Endometrial microvascular endothelial cells (primary cell): ENCODE data around the gene CA10. TPM values are rescaled to one million over a fixed set of nuclear protein-coding genes. Genes with fewer than 3 reads are reported as not detected.

Experiments
- in situ Hi-C: cut with HindIII; loops from 2 replicates; pipeline ENCODE4 v1.10.0; 2017; ENCODE audit warnings: low sequenced_read_pairs, low pct_unique_long_range_greater_than_20kb; ENCODE audit errors: inconsistent ontology term
- total RNA-seq: library from RNA; depleted of rRNA; stranded (reverse); fragments of >200 nt; gene quantifications from one replicate; pipeline ENCODE4 v1.2.3, GENCODE V29; 2015; ENCODE audit errors: inconsistent ontology term

The CA10 gene
- total RNA-seq, 1 donor from 2014 or later = not detected

DNA sequence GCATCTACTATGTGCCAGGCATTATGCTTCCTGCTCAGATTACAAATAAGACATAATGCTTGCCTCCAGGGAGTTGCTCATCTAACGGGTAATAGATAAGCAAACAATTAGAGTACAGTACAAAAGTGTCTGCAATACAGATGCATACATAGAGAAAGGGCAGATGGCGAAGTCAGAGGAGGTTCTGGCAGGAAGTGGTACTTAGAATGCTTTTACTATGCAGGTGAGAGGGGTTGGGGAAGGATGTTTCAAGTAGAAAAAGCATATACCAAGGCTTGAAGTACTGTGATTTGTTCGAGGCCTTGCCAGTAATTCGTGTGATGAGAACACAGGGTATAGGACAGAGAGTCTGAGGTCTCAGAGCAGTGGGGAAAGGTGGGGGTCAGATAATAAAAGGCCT, 548.4 kb downstream of the CA10 start:
- in situ Hi-C loops = no loop called here

DNA sequence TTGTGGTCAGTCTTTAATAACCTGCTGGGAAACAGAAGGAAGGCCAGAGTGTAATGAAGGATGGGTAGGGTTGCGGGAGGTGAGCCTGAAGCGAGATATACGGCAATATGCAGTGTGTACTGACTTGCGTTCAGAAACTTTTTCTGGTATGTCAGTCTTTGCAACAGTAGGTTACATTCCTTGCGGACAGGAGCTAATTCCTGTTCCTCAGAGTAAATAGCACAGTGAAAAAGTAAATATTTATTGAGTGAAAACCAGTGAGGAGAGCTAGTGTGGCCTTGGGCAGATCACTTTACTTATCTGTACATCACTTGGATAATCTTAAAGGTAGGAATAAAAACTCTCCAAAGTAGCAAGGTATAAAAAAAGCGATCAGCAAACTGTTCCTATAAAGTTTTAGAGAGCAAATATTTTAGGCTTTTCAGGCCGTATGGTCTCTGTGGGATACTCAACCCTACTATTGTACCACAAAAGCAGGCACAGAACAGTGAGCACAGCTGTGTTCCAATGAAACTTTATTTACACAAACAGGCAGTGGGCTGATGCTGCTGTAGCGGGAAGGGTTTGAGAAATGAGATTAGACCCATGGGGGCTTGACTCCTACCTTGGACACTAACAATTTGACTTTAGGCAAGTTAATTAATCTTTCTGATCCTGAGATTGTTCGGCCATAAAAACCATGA, 550.1 kb downstream of the CA10 start:
- in situ Hi-C loops = no loop called here

DNA sequence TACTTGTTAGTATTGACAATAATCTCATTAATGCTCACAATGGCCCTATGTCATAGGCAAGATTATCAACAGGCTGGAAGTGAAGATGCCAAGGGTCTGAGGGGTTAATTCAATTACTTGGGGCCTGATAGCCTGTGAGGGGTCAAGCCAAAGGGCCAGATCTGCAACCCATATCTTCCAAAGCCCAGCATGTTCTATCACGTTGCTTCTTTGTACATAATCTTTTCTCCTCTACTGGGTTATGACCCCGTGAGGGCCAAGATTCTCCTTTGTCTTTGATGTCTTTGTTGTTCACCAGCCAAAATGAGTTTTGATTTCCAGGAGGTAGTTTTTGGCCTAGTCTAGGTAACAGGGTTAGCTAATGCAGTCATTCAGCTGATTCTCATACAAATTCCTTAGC, 551.0 kb downstream of the CA10 start:
- in situ Hi-C loops = no loop called here

DNA sequence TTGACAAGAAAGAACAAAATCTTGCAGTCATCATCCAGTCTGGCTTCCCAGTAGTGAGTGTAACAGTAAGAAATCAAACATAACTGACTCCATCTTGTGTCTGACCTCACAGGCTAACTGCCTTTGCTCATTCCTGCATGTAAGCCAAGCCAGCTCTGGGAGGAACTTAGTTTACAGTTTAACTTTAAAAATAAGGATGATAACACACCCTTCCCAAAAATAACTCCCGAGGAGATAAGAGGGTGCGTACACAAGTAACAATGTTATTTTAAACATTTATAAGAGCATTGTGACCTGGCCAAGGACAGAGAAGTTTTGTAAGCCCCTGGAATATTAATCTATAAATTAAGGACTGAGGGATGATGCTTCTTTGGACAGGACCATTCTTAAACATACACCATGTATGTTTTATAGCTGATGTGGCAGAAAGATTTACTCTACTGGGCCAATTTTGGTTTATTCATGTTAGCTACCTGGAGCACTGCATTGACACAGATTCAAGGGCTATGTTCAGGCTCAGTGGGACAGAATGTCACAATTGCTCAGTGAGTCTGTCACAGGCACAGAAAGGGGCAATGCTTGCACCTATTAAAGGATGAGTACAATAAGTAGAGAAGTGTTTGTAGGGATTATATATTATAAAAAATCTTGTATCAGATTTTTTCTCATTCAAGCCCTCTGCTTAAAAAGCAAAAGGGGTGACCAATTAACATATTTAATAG, 554.1 kb downstream of the CA10 start:
- in situ Hi-C loops = no loop called here

DNA sequence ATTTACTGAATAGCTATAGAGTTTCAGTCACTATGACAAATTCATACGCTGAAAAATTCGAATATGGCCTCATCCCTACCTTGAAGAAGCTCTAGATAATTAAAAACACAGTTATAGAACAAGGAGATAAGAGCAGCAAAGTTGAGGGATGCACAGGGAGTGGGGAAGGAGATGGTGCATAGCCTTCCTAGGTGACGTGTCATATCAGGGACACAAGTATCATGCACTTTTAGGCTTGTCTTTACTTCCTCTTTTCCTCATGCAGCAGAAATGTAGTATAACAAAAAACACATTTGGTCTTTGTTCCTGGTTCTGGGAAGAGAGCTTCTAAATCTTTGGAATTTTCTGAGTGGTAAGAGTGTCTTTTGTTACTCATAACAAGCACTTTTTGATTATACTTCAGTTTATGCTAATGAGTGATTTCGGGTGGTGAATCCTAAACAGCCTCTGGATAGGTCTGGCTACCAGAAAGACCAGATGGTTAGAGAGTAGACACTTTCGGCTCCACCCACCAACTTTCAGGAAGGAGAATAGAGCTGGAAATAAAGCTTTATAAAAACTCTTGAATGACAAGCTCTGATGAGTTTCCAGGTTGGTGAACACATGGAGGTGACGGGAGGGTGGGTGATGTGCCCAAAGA, 556.8 kb downstream of the CA10 start:
- in situ Hi-C loops = no loop called here

DNA sequence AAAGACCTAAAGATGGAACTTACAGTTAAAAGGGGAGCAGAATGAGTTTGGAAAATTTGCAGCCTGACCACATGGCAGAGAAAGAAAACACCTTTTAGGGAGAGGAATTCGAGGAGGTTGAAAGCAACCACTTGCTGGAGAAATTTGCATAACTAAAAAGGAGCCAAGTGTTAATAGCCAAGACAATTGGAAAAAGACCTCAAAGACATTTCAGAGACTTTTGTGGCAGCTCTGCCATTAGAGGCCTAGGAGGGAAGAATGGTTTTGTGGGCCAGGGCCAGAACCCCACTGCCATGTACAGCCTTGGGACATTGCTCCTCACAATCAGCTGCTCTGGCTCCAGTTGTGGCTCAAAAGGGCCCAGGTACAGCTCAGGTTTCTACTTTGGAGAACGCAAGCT, 559.7 kb downstream of the CA10 start:
- in situ Hi-C loops = no loop called here

DNA sequence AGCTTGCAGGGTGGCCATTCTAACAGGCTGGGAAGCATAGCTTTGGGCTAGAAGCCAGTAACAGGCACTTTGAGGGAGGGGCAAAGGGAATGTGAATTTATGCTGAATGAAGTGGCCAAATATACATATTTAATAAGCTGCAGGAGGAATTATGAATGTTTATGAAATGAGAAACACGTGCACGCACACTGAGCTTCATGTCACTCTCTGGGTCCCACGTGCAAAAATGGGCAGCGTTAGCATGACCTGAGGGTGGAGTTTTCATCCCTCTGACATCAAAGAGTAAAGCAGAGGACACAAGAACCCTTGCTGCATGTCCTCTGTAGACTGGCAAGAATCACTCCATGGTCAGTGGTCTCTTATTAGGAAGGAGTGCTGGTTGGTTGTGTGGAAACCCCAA, 561.2 kb downstream of the CA10 start:
- in situ Hi-C loops = no loop called here

DNA sequence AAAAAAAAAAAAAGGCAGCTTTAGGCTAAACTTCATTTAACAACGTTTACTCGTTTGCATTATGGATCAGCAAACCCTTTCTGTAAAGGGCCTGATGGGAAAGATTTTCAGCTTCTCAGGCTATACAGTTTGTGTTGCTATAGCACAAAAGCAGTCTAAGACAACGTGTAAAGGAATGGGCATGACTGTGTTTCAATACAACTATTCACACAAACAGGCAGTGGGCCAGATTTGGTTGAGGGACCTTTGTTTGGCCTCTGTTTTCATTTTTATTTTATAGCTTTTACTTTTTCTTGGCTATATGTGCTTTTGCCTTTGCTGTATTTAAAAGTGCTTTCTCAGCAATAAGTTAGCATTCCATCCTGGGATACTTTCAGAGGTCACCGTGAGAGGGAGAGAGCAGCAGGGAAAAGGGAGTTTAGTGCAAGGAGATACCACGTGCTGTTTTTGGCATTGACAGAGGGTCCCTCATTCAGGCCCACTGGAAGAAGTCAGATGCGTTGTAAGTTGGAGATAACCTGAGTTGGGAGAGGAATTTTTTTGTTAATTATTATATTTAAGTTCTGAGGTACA, 562.6 kb downstream of the CA10 start:
- in situ Hi-C loops = no loop called here

DNA sequence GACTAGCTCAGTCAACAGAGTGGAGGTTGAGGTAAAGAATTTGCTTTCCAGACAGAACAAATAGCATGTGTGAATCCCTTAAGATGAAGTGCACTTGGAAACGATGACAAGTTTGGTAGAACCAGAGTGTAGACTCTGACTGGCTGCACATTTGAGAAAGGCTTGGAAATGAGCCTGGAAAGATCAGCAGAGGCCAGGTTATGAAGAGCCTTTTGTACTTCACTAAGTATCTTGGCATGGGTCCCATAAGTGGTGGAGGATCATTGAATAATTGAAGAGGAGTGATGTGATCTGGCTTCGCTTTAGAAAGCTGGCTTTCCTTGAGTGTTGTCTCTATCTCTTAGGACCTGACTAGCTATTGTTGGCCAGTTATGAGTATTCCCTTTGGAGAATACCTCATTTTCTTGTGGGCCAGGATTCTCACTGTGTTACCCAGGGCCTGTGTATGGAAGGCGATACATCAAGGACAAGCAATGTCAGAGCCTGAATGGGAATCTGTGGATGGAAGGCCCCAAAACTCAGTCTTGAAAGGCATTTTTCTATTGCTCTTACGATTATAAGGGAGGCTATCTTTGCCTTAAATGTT, 568.4 kb downstream of the CA10 start:
- in situ Hi-C loops = no loop called here

DNA sequence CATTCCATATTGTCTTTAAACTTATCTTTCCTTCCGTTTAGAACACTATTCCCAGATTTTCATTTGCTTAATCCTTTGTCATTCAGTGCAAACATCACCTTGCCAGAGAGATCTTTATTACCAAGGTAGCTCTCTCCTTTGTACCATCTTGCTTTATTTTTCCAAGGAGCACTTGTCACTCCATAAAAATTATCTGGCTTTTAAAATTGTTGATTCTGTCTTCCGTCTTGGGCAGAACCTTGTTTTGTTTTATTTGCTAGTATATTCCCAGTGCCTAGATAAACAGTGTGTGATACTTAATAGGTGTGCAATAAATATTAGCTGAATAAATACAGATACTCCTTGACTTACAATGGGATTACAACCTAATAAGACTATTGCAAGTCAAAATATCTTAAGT, 570.5 kb downstream of the CA10 start:
- in situ Hi-C loops = no loop called here

DNA sequence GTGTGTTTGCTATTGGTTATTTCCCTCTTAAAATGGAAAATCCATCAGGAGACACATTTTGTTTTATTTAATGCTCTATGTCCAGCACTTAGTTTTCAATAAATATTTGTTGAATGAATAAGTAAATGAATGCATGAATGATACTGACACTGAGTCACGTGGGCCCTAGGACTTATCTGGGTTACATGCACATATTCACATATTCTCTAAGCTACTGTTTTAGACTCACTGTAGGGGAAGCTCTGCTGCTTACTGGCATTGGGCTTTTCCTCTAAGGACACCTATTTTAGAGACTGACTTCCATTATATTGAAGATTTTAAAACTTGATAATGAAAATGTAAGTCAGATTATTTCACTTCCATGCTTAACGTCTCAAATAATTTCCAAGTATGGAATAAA, 571.0 kb downstream of the CA10 start:
- in situ Hi-C loops = no loop called here

DNA sequence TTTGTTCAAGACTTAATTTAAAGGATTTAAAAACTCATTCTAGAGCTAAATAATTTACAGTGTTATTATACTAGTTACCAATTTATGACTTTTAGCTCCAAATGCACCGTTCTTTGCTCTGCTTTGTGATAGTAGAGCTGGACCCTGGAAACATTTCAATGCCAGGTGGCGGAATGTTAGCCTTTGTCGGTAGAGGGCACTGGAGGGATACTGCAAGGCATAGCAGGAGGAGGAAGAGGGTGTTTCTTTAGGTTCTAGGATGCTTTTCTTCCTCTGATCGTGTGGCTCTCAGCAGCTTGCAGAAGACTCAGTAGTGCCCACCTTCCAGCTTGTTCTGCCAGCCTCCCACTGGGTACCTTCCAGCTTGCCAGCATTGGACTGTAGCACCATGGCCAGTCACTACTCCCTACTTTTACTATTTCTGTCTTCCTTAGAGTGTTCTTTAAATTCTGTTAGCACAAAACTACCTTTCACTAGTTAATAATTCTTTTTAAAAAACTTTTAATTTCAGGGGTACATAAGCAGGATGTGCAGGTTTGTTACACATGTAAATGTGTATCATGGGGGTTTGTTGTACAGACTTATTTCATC, 572.9 kb downstream of the CA10 start:
- in situ Hi-C loops = no loop called here

DNA sequence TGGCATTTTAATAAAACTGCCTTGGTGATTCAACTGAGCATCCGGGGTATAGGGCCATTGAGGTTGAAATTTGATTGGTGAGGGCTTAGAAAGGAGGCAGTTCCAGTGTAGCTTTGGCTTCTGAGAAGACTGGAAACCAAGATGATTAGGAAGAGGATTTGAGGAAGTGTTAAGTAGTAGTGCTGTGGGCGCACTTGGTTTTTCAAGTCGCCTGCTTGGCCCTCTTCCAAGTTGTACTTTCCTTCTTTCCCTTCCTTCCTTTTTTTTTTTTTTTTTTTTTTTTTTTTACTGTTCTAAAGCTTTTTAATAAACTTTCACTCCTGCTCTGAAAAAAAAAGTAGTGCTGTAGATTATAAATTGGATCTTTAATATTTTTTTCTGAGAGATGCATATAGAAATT, 577.6 kb downstream of the CA10 start:
- in situ Hi-C loops = no loop called here
